ENCODE results near the gene GNB3.
A peak's percentile ranks its signal among the peaks of the same experiment; 100 is the strongest.
"Not testable (repeated sequence)": the region's sequence is repeated elsewhere in the genome, so short reads cannot be mapped to it uniquely, and the experiment has no call there.

Gene GNB3

GRCh38 chr12:6861391-6861790, 20.7 kb downstream of the GNB3 start:
- no peaks in the 10 kb centered on the region for H3K9me3 Mint-ChIP-seq
- no peak overlapping the region for H3K4me3 Mint-ChIP-seq
- DNase-seq, result no peak
- TF ChIP-seq CTCF (IDR thresholded peaks at IDR 0.05), result no peak
- H3K27me3 Mint-ChIP-seq (ENCODE audit: low read depth, poor library complexity), result peaks cover 5% of the 10 kb centered on the region
- peaks cover 12% of the 10 kb centered on the region for H3K4me1 Mint-ChIP-seq
- peaks cover 77% of the 10 kb centered on the region for H3K36me3 Mint-ChIP-seq (ENCODE audit: low read depth)
- H3K27ac Mint-ChIP-seq, result no peak overlapping the region

- H3K4me1 Mint-ChIP-seq, result peaks cover 15% of the 10 kb centered on the region
- DNase-seq, result no peak
- H3K27ac Mint-ChIP-seq, result no peak overlapping the region
- H3K27me3 Mint-ChIP-seq (ENCODE audit: low read depth, poor library complexity), result peaks cover 4% of the 10 kb centered on the region
- H3K9me3 Mint-ChIP-seq, result no peaks in the 10 kb centered on the region
- peaks cover 61% of the 10 kb centered on the region for H3K36me3 Mint-ChIP-seq (ENCODE audit: low read depth)
- no peak for TF ChIP-seq CTCF (IDR thresholded peaks at IDR 0.05)
- no peak overlapping the region for H3K4me3 Mint-ChIP-seq
Measured at GRCh38 chr12:6863033-6863432, 22.3 kb downstream of the GNB3 start.

- Mint-ChIP-seq H3K9me3 (no peaks in the 10 kb centered on the region), H3K27me3 (ENCODE audit: low read depth, poor library complexity) (peaks cover 4% of the 10 kb centered on the region), H3K27ac (no peak overlapping the region), H3K4me3 (no peak overlapping the region), H3K36me3 (ENCODE audit: low read depth) (peaks cover 59% of the 10 kb centered on the region), H3K4me1 (peaks cover 21% of the 10 kb centered on the region)
- DNase-seq, result no peak
- no peak for TF ChIP-seq CTCF (IDR thresholded peaks at IDR 0.05)
Measured at GRCh38 chr12:6863586-6864321, 23.0 kb downstream of the GNB3 start.

DNA sequence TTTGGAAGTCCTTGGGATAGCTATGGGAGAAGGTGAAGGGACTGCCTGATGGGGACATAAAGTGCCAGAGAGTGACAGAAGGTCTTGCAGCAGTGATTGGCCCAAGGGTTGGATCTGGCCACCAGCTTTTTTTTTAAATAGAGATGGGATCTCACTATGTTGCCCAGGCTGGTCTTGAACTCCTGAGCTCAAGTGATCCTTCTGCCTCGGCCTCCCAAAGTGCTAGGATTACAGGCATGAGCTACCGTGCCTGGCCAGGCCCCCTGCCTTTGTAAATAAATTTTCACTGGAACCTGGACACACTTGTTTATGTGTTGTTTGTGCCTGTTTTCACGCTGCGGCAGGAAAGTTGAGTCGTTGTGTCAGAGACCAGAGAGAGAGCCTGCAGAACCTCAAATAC, 24.6 kb downstream of the GNB3 start:
- H3K27me3 Mint-ChIP-seq (ENCODE audit: low read depth, poor library complexity); H3K27ac Mint-ChIP-seq; DNase-seq; H3K9me3 Mint-ChIP-seq: not testable (repeated sequence)
- Mint-ChIP-seq H3K4me3 (peak overlapping the region; percentile 19), H3K4me1 (peaks cover 36% of the 10 kb centered on the region), H3K36me3 (ENCODE audit: low read depth) (peaks cover 66% of the 10 kb centered on the region)

DNA sequence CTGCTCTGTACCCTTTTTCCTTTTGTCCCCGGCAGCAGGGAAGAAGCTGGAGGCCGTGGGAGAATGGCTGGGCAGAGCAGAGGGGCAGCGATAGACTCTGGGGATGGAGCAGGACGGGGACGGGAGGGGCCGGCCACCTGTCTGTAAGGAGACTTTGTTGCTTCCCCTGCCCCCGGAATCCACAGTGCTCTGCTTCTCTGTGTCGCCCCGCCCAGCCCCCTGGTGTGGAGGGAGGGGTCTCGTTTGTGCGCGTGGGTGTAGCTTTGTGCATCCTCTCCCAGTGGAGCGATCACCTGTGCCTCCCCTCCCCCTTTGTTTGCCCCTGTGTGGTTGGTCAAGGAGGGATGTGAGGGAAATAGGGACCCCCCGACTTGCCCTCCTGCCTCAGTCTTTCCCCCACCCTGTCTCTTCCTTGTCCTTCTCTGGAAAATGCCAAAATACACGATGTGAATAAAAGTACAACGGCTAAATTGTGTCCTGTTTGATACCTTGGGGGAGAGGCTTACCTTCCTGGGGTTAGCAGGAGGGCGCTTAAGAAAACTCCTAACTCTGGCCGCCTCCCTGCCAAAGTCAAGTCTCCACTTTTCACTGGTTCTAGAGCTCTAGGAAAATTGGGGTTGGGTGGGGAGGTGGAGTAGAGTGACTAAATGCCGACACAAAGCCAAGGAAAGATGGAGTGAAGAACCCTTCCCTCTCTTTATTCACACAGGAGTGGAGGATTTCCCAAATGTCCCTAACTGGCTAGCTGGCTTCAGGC, 25.6 kb downstream of the GNB3 start:
- H3K36me3 Mint-ChIP-seq (ENCODE audit: low read depth), result peaks cover 65% of the 10 kb centered on the region
- H3K4me3 Mint-ChIP-seq, result peak overlapping the region; percentile 88
- peaks cover 4% of the 10 kb centered on the region for H3K27me3 Mint-ChIP-seq (ENCODE audit: low read depth, poor library complexity)
- TF ChIP-seq CTCF (IDR thresholded peaks at IDR 0.05), result no peak
- peaks cover 46% of the 10 kb centered on the region for H3K4me1 Mint-ChIP-seq
- peak; percentile 43 for DNase-seq
- no peak overlapping the region for H3K27ac Mint-ChIP-seq
- H3K9me3 Mint-ChIP-seq, result no peaks in the 10 kb centered on the region

DNA sequence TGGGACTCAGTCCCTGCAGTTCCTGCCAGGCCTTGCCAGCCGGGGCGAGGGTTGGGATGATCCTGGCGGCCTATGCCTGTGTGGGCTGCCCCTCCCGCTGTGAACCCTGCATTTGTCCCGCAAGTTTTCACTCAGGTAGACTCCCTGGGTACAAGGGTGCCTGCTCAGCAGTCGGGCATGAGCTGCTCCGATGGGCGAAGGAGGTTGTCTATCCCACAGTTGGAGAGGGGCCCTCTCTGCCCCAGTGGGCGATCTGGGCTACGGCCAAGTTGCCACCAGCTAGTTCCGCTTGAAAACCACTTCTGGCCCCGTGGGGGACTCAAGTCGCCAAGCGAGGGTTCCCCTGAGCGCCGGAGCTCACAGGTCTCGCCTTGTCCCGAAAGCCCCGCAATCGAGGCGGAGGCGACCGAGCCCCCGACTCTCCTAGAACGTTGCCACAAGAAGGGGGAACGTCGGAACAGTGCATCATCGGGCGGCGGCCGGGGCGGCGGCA, 26.2 kb downstream of the GNB3 start:
- no peak for TF ChIP-seq CTCF (IDR thresholded peaks at IDR 0.05)
- H3K27ac Mint-ChIP-seq, result no peak overlapping the region
- peaks cover 62% of the 10 kb centered on the region for H3K36me3 Mint-ChIP-seq (ENCODE audit: low read depth)
- H3K4me3 Mint-ChIP-seq, result peak overlapping the region; percentile 88
- DNase-seq, result no peak
- H3K4me1 Mint-ChIP-seq, result peaks cover 53% of the 10 kb centered on the region
- H3K9me3 Mint-ChIP-seq, result no peaks in the 10 kb centered on the region
- peaks cover 4% of the 10 kb centered on the region for H3K27me3 Mint-ChIP-seq (ENCODE audit: low read depth, poor library complexity)
